DND-41 (cell line): ENCODE results near the gene GFOD1.

Source experiments
- EZH2 ChIP-seq: IDR thresholded peaks from 3 replicates; pipeline ENCODE4 v1.6.1; 2012; ENCODE audit warnings: borderline replicate concordance, low read depth, mild to moderate bottlenecking, moderate library complexity, low read length, inconsistent platforms; ENCODE audit not compliant: severe bottlenecking
- TF ChIP-seq, protein P1 (sequence below): IDR thresholded peaks from 2 replicates; pipeline ENCODE4 v1.5.1; 2012; ENCODE audit warnings: borderline replicate concordance, low read length, moderate library complexity, mild to moderate bottlenecking; ENCODE audit not compliant: poor library complexity, severe bottlenecking; ENCODE audit errors: extremely low read depth

DNA sequence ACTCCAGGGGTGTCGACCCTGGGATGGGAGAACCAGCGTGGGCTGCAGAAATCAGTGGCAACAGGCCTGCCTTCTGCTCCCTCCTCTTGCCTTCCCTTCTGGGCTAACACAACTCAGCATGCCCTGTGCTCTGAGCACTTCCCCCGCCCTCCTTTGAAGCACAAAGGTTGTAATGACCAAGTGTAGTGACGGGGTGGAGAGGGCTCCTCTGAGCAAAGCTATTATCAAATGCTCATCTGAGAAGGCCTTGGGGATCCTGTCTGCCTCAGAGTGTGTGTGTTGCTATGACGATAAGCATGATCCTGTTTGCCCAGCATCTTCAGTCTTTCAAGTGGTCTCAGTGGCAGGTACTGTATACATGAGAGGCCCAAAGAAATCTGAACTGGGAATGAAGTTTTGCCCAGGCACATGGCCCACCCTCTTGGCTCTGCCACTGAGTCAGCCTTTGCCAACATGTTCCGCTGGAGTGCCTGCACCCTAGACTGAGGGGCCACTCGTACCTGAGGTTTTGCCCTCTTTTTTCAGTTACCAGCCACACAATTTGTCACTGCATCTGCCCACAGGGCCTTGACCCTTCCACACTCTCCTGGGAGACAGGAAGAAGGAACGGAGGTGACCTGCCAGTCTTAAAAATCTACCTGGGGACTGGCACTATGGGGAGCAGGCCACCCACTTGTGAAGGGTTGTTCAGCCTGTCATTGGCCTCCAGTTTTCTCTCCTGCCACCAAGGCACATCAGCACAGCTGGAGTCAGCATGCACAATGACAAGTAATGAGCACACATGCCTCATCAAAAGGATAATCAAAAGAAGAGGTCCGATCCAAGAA lies 74.5 kb downstream of the GFOD1 start:
- no peak for TF ChIP-seq EZH2
- TF ChIP-seq, protein P1, sequence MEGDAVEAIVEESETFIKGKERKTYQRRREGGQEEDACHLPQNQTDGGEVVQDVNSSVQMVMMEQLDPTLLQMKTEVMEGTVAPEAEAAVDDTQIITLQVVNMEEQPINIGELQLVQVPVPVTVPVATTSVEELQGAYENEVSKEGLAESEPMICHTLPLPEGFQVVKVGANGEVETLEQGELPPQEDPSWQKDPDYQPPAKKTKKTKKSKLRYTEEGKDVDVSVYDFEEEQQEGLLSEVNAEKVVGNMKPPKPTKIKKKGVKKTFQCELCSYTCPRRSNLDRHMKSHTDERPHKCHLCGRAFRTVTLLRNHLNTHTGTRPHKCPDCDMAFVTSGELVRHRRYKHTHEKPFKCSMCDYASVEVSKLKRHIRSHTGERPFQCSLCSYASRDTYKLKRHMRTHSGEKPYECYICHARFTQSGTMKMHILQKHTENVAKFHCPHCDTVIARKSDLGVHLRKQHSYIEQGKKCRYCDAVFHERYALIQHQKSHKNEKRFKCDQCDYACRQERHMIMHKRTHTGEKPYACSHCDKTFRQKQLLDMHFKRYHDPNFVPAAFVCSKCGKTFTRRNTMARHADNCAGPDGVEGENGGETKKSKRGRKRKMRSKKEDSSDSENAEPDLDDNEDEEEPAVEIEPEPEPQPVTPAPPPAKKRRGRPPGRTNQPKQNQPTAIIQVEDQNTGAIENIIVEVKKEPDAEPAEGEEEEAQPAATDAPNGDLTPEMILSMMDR = no peak
